ENCODE data around the gene UTF1. TPM values are rescaled to one million over a fixed set of nuclear protein-coding genes. Genes with fewer than 3 reads are reported as not detected.

The UTF1 gene
- total and polyA plus RNA-seq, 8 donors, result not detected

- TF ChIP-seq EP300 (IDR thresholded peaks at IDR 0.05) (no peak), POLR2A (IDR thresholded peaks at IDR 0.05) (no peak), POLR2AphosphoS5 (IDR thresholded peaks at IDR 0.05) (no peak), CTCF (IDR thresholded peaks at IDR 0.05) (no peak)
- WGBS, 5 donors, result 88 to 93% (median 91%) methylated on average over 34 to 36 of the region's 36 CpGs
- Histone ChIP-seq H3K9me3 (no peaks in the 10 kb centered on the region), H3K27ac (no peak overlapping the region), H3K4me1 (no peaks in the 10 kb centered on the region), H3K36me3 (no peaks in the 10 kb centered on the region), H3K4me3 (no peak overlapping the region), H3K27me3 (peaks cover 0 to 24% (median 0%) of the 10 kb centered on the region in 3 donors)
- intact Hi-C loops (cut with DNase I; ENCODE audit: low total_unique reads), result no loop called here
- no peak for DNase-seq
Measured at GRCh38 chr10:133207041-133207600, 22.9 kb upstream of the UTF1 start.

GRCh38 chr10:133207627-133208026, 22.4 kb upstream of the UTF1 start:
- intact Hi-C loops (cut with DNase I; ENCODE audit: low total_unique reads), result no loop called here
- no peak for DNase-seq
- H3K4me3 ChIP-seq, result no peak overlapping the region
- H3K27me3 ChIP-seq, result peaks cover 0 to 22% (median 0%) of the 10 kb centered on the region in 3 donors
- TF ChIP-seq EP300 (IDR thresholded peaks at IDR 0.05) (no peak), CTCF (IDR thresholded peaks at IDR 0.05) (no peak), POLR2AphosphoS5 (IDR thresholded peaks at IDR 0.05) (no peak), POLR2A (IDR thresholded peaks at IDR 0.05) (no peak)
- H3K36me3 ChIP-seq, result no peaks in the 10 kb centered on the region
- 30 to 80% (median 76%) methylated on average over 6 to 17 of the region's 17 CpGs for WGBS, 5 donors
- no peak overlapping the region for H3K27ac ChIP-seq
- H3K4me1 ChIP-seq, result no peaks in the 10 kb centered on the region
- no peaks in the 10 kb centered on the region for H3K9me3 ChIP-seq

GRCh38 chr10:133208466-133208865, 21.6 kb upstream of the UTF1 start:
- WGBS, 5 donors, result 83 to 97% (median 92%) methylated on average over 5 to 18 of the region's 18 CpGs
- Histone ChIP-seq H3K9me3 (no peaks in the 10 kb centered on the region), H3K4me3 (no peak overlapping the region), H3K4me1 (no peaks in the 10 kb centered on the region), H3K27me3 (peaks cover 0 to 30% (median 0%) of the 10 kb centered on the region in 3 donors), H3K36me3 (no peaks in the 10 kb centered on the region), H3K27ac (no peak overlapping the region)
- no peak for DNase-seq
- TF ChIP-seq POLR2A (IDR thresholded peaks at IDR 0.05) (no peak), POLR2AphosphoS5 (IDR thresholded peaks at IDR 0.05) (no peak), EP300 (IDR thresholded peaks at IDR 0.05) (no peak), CTCF (IDR thresholded peaks at IDR 0.05) (no peak)
- intact Hi-C loops (cut with DNase I; ENCODE audit: low total_unique reads), result no loop called here

GRCh38 chr10:133209117-133209516, 20.9 kb upstream of the UTF1 start:
- H3K36me3 ChIP-seq, result no peaks in the 10 kb centered on the region
- no peaks in the 10 kb centered on the region for H3K4me1 ChIP-seq
- no peaks in the 10 kb centered on the region for H3K9me3 ChIP-seq
- no peak for DNase-seq
- H3K27me3 ChIP-seq, result peaks cover 0 to 37% (median 0%) of the 10 kb centered on the region in 3 donors
- 95 to 99% (median 97%) methylated on average over 14 of the region's 14 CpGs for WGBS, 5 donors
- intact Hi-C loops (cut with DNase I; ENCODE audit: low total_unique reads), result no loop called here
- TF ChIP-seq CTCF (IDR thresholded peaks at IDR 0.05), result no peak
- TF ChIP-seq POLR2A (IDR thresholded peaks at IDR 0.05), result no peak
- no peak for TF ChIP-seq POLR2AphosphoS5 (IDR thresholded peaks at IDR 0.05)
- no peak for TF ChIP-seq EP300 (IDR thresholded peaks at IDR 0.05)
- no peak overlapping the region for H3K27ac ChIP-seq
- H3K4me3 ChIP-seq, result no peak overlapping the region

All from stomach (tissue), 9 donors.